ENCODE measurements around the gene KCNMA1. TPM values are rescaled to one million over a fixed set of nuclear protein-coding genes. Genes with fewer than 3 reads are reported as not detected.

KCNMA1 gene
- total RNA-seq, 1 donor from 2014 or later: 94.3 TPM

- DNase-seq (ENCODE audit: extremely low spot score in 2 of 2): no peak
- Histone ChIP-seq H3K27ac (no peak overlapping the region), H3K9me3 (no peaks in the 10 kb centered on the region), H3K4me3 (no peak overlapping the region), H3K27me3 (no peaks in the 10 kb centered on the region), H3K36me3 (no peaks in the 10 kb centered on the region), H3K4me1 (peaks cover 9% of the 10 kb centered on the region)
- intact Hi-C loops (cut with DNase I): no loop called here
- TF ChIP-seq POLR2A (IDR thresholded peaks at IDR 0.05) (no peak), CTCF (IDR thresholded peaks at IDR 0.05) (no peak), POLR2AphosphoS5 (IDR thresholded peaks at IDR 0.05; ENCODE audit: insufficient read depth in 1 of 2, low read depth in 1 of 2) (no peak)
Observed at GRCh38 chr10:77152256-77152655, 485.4 kb downstream of the KCNMA1 start.

GRCh38 chr10:77151408-77151807, 486.2 kb downstream of the KCNMA1 start:
- intact Hi-C loops (cut with DNase I): no loop called here
- Histone ChIP-seq H3K36me3 (no peaks in the 10 kb centered on the region), H3K27ac (no peak overlapping the region), H3K9me3 (no peaks in the 10 kb centered on the region), H3K27me3 (no peaks in the 10 kb centered on the region), H3K4me3 (no peak overlapping the region), H3K4me1 (peaks cover 3% of the 10 kb centered on the region)
- no peak for DNase-seq (ENCODE audit: extremely low spot score in 2 of 2)
- TF ChIP-seq POLR2A (IDR thresholded peaks at IDR 0.05) (no peak), POLR2AphosphoS5 (IDR thresholded peaks at IDR 0.05; ENCODE audit: insufficient read depth in 1 of 2, low read depth in 1 of 2) (no peak), CTCF (IDR thresholded peaks at IDR 0.05) (no peak)

GRCh38 chr10:77149706-77150105, 487.9 kb downstream of the KCNMA1 start:
- Histone ChIP-seq H3K9me3 (no peaks in the 10 kb centered on the region), H3K4me1 (no peaks in the 10 kb centered on the region), H3K27me3 (no peaks in the 10 kb centered on the region), H3K4me3 (no peak overlapping the region), H3K27ac (no peak overlapping the region), H3K36me3 (no peaks in the 10 kb centered on the region)
- TF ChIP-seq POLR2AphosphoS5 (IDR thresholded peaks at IDR 0.05; ENCODE audit: insufficient read depth in 1 of 2, low read depth in 1 of 2): no peak
- TF ChIP-seq CTCF (IDR thresholded peaks at IDR 0.05): no peak
- no peak for TF ChIP-seq POLR2A (IDR thresholded peaks at IDR 0.05)
- DNase-seq (ENCODE audit: extremely low spot score in 2 of 2): no peak
- intact Hi-C loops (cut with DNase I): no loop called here

- H3K27ac ChIP-seq: no peak overlapping the region
- H3K4me3 ChIP-seq: no peak overlapping the region
- H3K36me3 ChIP-seq: no peaks in the 10 kb centered on the region
- no peak for DNase-seq (ENCODE audit: extremely low spot score in 2 of 2)
- no peaks in the 10 kb centered on the region for H3K9me3 ChIP-seq
- no peaks in the 10 kb centered on the region for H3K27me3 ChIP-seq
- no peak for TF ChIP-seq CTCF (IDR thresholded peaks at IDR 0.05)
- no peak for TF ChIP-seq POLR2A (IDR thresholded peaks at IDR 0.05)
- no peak for TF ChIP-seq POLR2AphosphoS5 (IDR thresholded peaks at IDR 0.05; ENCODE audit: insufficient read depth in 1 of 2, low read depth in 1 of 2)
- intact Hi-C loops (cut with DNase I): no loop called here
- H3K4me1 ChIP-seq: no peaks in the 10 kb centered on the region
Observed at GRCh38 chr10:77149001-77149400, 488.6 kb downstream of the KCNMA1 start.

GRCh38 chr10:77147871-77148270, 489.7 kb downstream of the KCNMA1 start:
- no peaks in the 10 kb centered on the region for H3K4me1 ChIP-seq
- no peak for DNase-seq (ENCODE audit: extremely low spot score in 2 of 2)
- H3K4me3 ChIP-seq: no peak overlapping the region
- no peaks in the 10 kb centered on the region for H3K9me3 ChIP-seq
- intact Hi-C loops (cut with DNase I): no loop called here
- no peaks in the 10 kb centered on the region for H3K27me3 ChIP-seq
- H3K36me3 ChIP-seq: no peaks in the 10 kb centered on the region
- no peak for TF ChIP-seq POLR2A (IDR thresholded peaks at IDR 0.05)
- no peak for TF ChIP-seq POLR2AphosphoS5 (IDR thresholded peaks at IDR 0.05; ENCODE audit: insufficient read depth in 1 of 2, low read depth in 1 of 2)
- no peak overlapping the region for H3K27ac ChIP-seq

Data from vagina (tissue), 2 donors.